H1 (cell line): ENCODE measurements around the gene FUBP3. TPM values are rescaled to one million over a fixed set of nuclear protein-coding genes. Genes with fewer than 3 reads are reported as not detected.
A peak's percentile ranks its signal among the peaks of the same experiment; 100 is the strongest.

Source experiments
- CTCF ChIA-PET: fragments of 300-600 bp; sonication (Branson Sonifier 250); formaldehyde crosslinking; loops from one replicate; lab custom pipeline; 2021; ENCODE audit not compliant: partially characterized antibody; lab: Charles Lee
- POLR2A ChIA-PET: fragments of 300-600 bp; sonication (Branson Sonifier 250); formaldehyde crosslinking; loops from one replicate; lab custom pipeline; 2021; ENCODE audit warnings: inconsistent platforms; ENCODE audit not compliant: partially characterized antibody; lab: Charles Lee
- DNase-seq, 2 experiments: peaks; one replicate each; pipeline versions ENCODE4 v3.0.0 to v3.0.0-alpha.2; 2010 to 2022; ENCODE audit warnings: low spot score in 2 of 2, low read depth in 1 of 2, mixed read lengths in 1 of 2
- FAIRE-seq: peaks from 2 replicates; lab custom pipeline; 2011; peaks lifted over from hg19 to GRCh38; lab: Jason Lieb, UNC
- H2AFZ ChIP-seq: 2 replicates; pipeline ENCODE4 v1.8.1; 2012; ENCODE audit warnings: low read length, inconsistent platforms
- H2AK5ac ChIP-seq: 2 replicates; pipeline ENCODE4 v1.6.1; 2013; ENCODE audit warnings: low read depth, low read length
- H2BK120ac ChIP-seq: replicated peaks from 2 replicates; pipeline ENCODE3; 2013; ENCODE audit warnings: low read depth, low read length, inconsistent platforms
- H2BK12ac ChIP-seq: 2 replicates; pipeline ENCODE4 v1.6.1; 2013; ENCODE audit warnings: low read depth, low read length
- H2BK15ac ChIP-seq: 2 replicates; pipeline ENCODE4 v1.6.1; 2013; ENCODE audit warnings: low read length
- H2BK20ac ChIP-seq: 2 replicates; pipeline ENCODE4 v1.6.1; 2013; ENCODE audit warnings: low read length
- H2BK5ac ChIP-seq: 2 replicates; pipeline ENCODE4 v1.6.1; 2013; ENCODE audit warnings: low read depth, low read length
- H3K14ac ChIP-seq: 2 replicates; pipeline ENCODE4 v1.6.1; 2013; ENCODE audit warnings: inconsistent platforms; ENCODE audit not compliant: insufficient read length
- H3K18ac ChIP-seq: 2 replicates; pipeline ENCODE4 v1.6.1; 2013; ENCODE audit warnings: low read length; ENCODE audit errors: extremely low read depth
- H3K23ac ChIP-seq: 2 replicates; pipeline ENCODE4 v1.6.1; 2013; ENCODE audit warnings: inconsistent platforms; ENCODE audit not compliant: insufficient read length
- H3K23me2 ChIP-seq: 2 replicates; pipeline ENCODE4 v1.6.1; 2013; ENCODE audit warnings: low read depth, low read length
- H3K27ac ChIP-seq: 2 replicates; pipeline ENCODE4 v1.6.1; 2011; ENCODE audit warnings: low read depth, low read length, inconsistent platforms
- H3K27me3 ChIP-seq, 4 experiments: replicated peaks in 1 of 4; 1 replicate in 1 of 4; 2 replicates in 3 of 4; pipeline versions ENCODE4 v1.6.1 to v1.8.1; 2011 to 2013; ENCODE audit warnings: low read length in 3 of 4, mild to moderate bottlenecking in 3 of 4, inconsistent platforms in 2 of 4, mixed read lengths in 2 of 4, moderate library complexity in 1 of 4; ENCODE audit not compliant: control insufficient read depth in 3 of 4, insufficient read depth in 3 of 4; ENCODE audit errors: extremely low read depth in 1 of 4
- H3K36me3 ChIP-seq, 4 experiments: 2 replicates each; pipeline versions ENCODE4 v1.6.1 to v1.8.1; 2011 to 2013; ENCODE audit warnings: mild to moderate bottlenecking in 4 of 4, low read length in 3 of 4, moderate library complexity in 2 of 4, control low read depth in 1 of 4, inconsistent platforms in 1 of 4; ENCODE audit not compliant: insufficient read depth in 4 of 4, control insufficient read depth in 2 of 4
- H3K4ac ChIP-seq: replicated peaks from 2 replicates; pipeline ENCODE3; 2013; ENCODE audit warnings: low read length, low read depth, mixed read lengths, inconsistent platforms; ENCODE audit not compliant: insufficient read length
- H3K4me1 ChIP-seq, 4 experiments: replicated peaks in 1 of 4; 1 replicate in 1 of 4; 2 replicates in 3 of 4; pipeline versions ENCODE4 v1.6.1 to v1.8.1; 2011 to 2013; ENCODE audit warnings: low read length in 3 of 4, inconsistent platforms in 2 of 4, mixed read lengths in 1 of 4; ENCODE audit not compliant: insufficient read depth in 4 of 4, control insufficient read depth in 3 of 4
- H3K4me2 ChIP-seq, 2 experiments: 2 replicates each; pipeline versions ENCODE4 v1.6.1 to v1.8.1; 2011 to 2013; ENCODE audit warnings: low read depth in 2 of 2, low read length in 2 of 2, control low read depth in 1 of 2, inconsistent platforms in 1 of 2, mild to moderate bottlenecking in 1 of 2; ENCODE audit not compliant: insufficient read depth in 1 of 2
- H3K4me3 ChIP-seq, 4 experiments: fragments of 200-600, 300-600 bp in 1 of 4; sonication (generic), shearing (Covaris generic), sonication (Bioruptor Twin) in 1 of 4; 2 replicates each; pipeline versions ENCODE4 v1.5.1 to v1.8.1; 2011 to 2016; ENCODE audit warnings: low read length in 4 of 4, low read depth in 3 of 4, control low read depth in 2 of 4, inconsistent platforms in 2 of 4, mild to moderate bottlenecking in 2 of 4, mixed read lengths in 1 of 4, moderate library complexity in 1 of 4; ENCODE audit not compliant: insufficient read depth in 2 of 4; ENCODE audit errors: extremely low read depth in 1 of 4
- H3K56ac ChIP-seq: replicated peaks from 2 replicates; pipeline ENCODE3; 2013; ENCODE audit warnings: low read depth, mild to moderate bottlenecking, mixed read lengths, low read length, inconsistent platforms; ENCODE audit not compliant: insufficient read length
- H3K79me1 ChIP-seq: 2 replicates; pipeline ENCODE4 v1.6.1; 2013; ENCODE audit warnings: low read depth, low read length, control low read depth
- H3K79me2 ChIP-seq, 2 experiments: 2 replicates each; pipeline versions ENCODE4 v1.6.1 to v1.8.1; 2012 to 2013; ENCODE audit warnings: low read length in 2 of 2, mild to moderate bottlenecking in 2 of 2, inconsistent platforms in 1 of 2; ENCODE audit not compliant: insufficient read depth in 2 of 2, control insufficient read depth in 1 of 2
- H3K9ac ChIP-seq, 4 experiments: replicated peaks in 1 of 4; 1 replicate in 1 of 4; 2 replicates in 3 of 4; pipeline versions ENCODE4 v1.6.1 to v1.8.1; 2011 to 2013; ENCODE audit warnings: low read depth in 3 of 4, low read length in 3 of 4, control low read depth in 2 of 4, mild to moderate bottlenecking in 2 of 4, moderate library complexity in 2 of 4, inconsistent platforms in 1 of 4; ENCODE audit errors: extremely low read depth in 1 of 4
- H3K9me3 ChIP-seq, 2 experiments: 2 replicates each; pipeline versions ENCODE4 v1.6.1 to v1.8.1; 2012 to 2013; ENCODE audit warnings: mild to moderate bottlenecking in 2 of 2, moderate library complexity in 2 of 2, control low read depth in 1 of 2, inconsistent platforms in 1 of 2, low read depth in 1 of 2, low read length in 1 of 2, mixed read lengths in 1 of 2; ENCODE audit not compliant: insufficient read depth in 2 of 2
- H4K20me1 ChIP-seq, 2 experiments: replicated peaks in 1 of 2; 2 replicates each; pipeline versions ENCODE3 to v1.8.1; 2011 to 2013; ENCODE audit warnings: inconsistent platforms in 2 of 2, low read length in 2 of 2, mild to moderate bottlenecking in 1 of 2; ENCODE audit not compliant: insufficient read depth in 2 of 2, control insufficient read depth in 1 of 2
- H4K5ac ChIP-seq: 2 replicates; pipeline ENCODE4 v1.6.1; 2013; ENCODE audit warnings: low read length, low read depth, mixed read lengths, inconsistent platforms; ENCODE audit not compliant: insufficient read length
- H4K8ac ChIP-seq: 2 replicates; pipeline ENCODE4 v1.8.0; 2013; ENCODE audit warnings: mild to moderate bottlenecking, moderate library complexity, low read length, inconsistent platforms; ENCODE audit not compliant: insufficient read depth; ENCODE audit errors: extremely low read depth
- H4K91ac ChIP-seq: replicated peaks from 2 replicates; pipeline ENCODE3; 2013; ENCODE audit warnings: low read length, mixed read lengths, inconsistent platforms; ENCODE audit not compliant: insufficient read length
- BRCA1 ChIP-seq: IDR thresholded peaks from 2 replicates; pipeline ENCODE4 v1.6.1; 2012; ENCODE audit warnings: low read depth, low read length, improper control_type of control experiment
- CBX5 ChIP-seq: fragments of 300-800, 300-1000 bp; sonication (generic); IDR thresholded peaks from 2 replicates; pipeline ENCODE4 v1.7.1; 2016; ENCODE audit warnings: antibody characterized with exemption, low read length, low read depth
- CBX8 ChIP-seq: fragments of 300-800, 300-1000 bp; sonication (generic); IDR thresholded peaks from 2 replicates; pipeline ENCODE4 v1.7.1; 2016; ENCODE audit warnings: low read depth, low read length, borderline replicate concordance
- EZH2 ChIP-seq: fragments of 200-600 bp; sonication (generic); IDR thresholded peaks from 2 replicates; pipeline ENCODE4 v1.7.1; 2012; ENCODE audit warnings: low read depth, mild to moderate bottlenecking, moderate library complexity, low read length, inconsistent platforms; ENCODE audit not compliant: severe bottlenecking
- KDM4A ChIP-seq: IDR thresholded peaks from one replicate; pipeline ENCODE4 v1.7.1; 2012; ENCODE audit warnings: low read depth, mild to moderate bottlenecking, moderate library complexity, low read length, inconsistent platforms; ENCODE audit not compliant: severe bottlenecking
- MAFK ChIP-seq: IDR thresholded peaks from 2 replicates; pipeline ENCODE4 v1.6.1; 2012; ENCODE audit warnings: low read depth, mild to moderate bottlenecking, improper control_type of control experiment, low read length
- MAX ChIP-seq: IDR thresholded peaks from 2 replicates; pipeline ENCODE4 v1.6.1; 2012; ENCODE audit warnings: inconsistent platforms
- POLR2A ChIP-seq, 2 experiments: IDR thresholded peaks; 1 replicate in 1 of 2; 2 replicates in 1 of 2; pipeline ENCODE4 v1.6.1; 2011; ENCODE audit warnings: low read depth in 2 of 2, low read length in 2 of 2, mild to moderate bottlenecking in 2 of 2; ENCODE audit errors: control extremely low read depth in 1 of 2
- RFX5 ChIP-seq: IDR thresholded peaks from 2 replicates; pipeline ENCODE4 v1.6.1; 2011; ENCODE audit warnings: low read depth, low read length, improper control_type of control experiment, borderline replicate concordance
- SAP30 ChIP-seq: fragments of 300-600 bp; sonication (generic); IDR thresholded peaks from 2 replicates; pipeline ENCODE4 v1.7.1; 2012; ENCODE audit warnings: low read length, moderate library complexity, mild to moderate bottlenecking, inconsistent platforms; ENCODE audit not compliant: insufficient read depth, insufficient replicate concordance
- SRF ChIP-seq: IDR thresholded peaks from 2 replicates; pipeline ENCODE4 v1.6.1; 2011; ENCODE audit warnings: mild to moderate bottlenecking, low read depth, low read length, moderate library complexity
- TBP ChIP-seq: IDR thresholded peaks from 2 replicates; pipeline ENCODE4 v1.6.1; 2011; ENCODE audit warnings: low read depth, low read length, improper control_type of control experiment
- TEAD4 ChIP-seq: IDR thresholded peaks from 2 replicates; pipeline ENCODE4 v1.6.1; 2012; ENCODE audit warnings: low read depth, low read length, inconsistent platforms, mixed read lengths
- ZNF274 ChIP-seq: IDR thresholded peaks from 2 replicates; pipeline ENCODE4 v1.7.0; 2012; ENCODE audit warnings: low read length, borderline replicate concordance; ENCODE audit errors: extremely low read depth
- WGBS, 2 experiments: shearing (Covaris generic) in 1 of 2; methylation state at CpG; one replicate each; pipeline versions ENCODE4 v1.1.6 to v1.1.7; 2013 to 2015; ENCODE audit warnings: low lambda C conversion rate in 2 of 2, mixed read lengths in 2 of 2, inconsistent platforms in 1 of 2, low coverage in 1 of 2, missing lambda C conversion rate in 1 of 2; ENCODE audit not compliant: insufficient replicate concordance in 2 of 2, insufficient coverage in 1 of 2, insufficient read length in 1 of 2; ENCODE audit errors: extremely low coverage in 1 of 2, missing lambda C conversion rate in 1 of 2; 5-methylcytosine and 5-hydroxymethylcytosine counted together
- polyA plus RNA-seq, 7 experiments: library from polyadenylated mRNA; depleted of rRNA in 3 of 7; stranded (reverse) in 5 of 7; unstranded in 2 of 7; fragments of >200 nt in 5 of 7; fragments of 200-250 nt in 2 of 7; gene quantifications; 1 replicate in 5 of 7; 2 replicates in 1 of 7; 4 replicates in 1 of 7; pipeline versions ENCODE4 v1.2.1 to v1.2.3, GENCODE V29; 2011 to 2013; ENCODE audit warnings: missing spikeins in 2 of 7, mixed read lengths in 2 of 7
- total RNA-seq: library from RNA; stranded (reverse); fragmentation: NEBNext Ultra II Directional; extraction: Animal tissue kit (Norgen Biotek cat#: 25700); gene quantifications from 2 replicates; pipeline ENCODE4 v1.2.1, GENCODE V29; 2021

FUBP3 gene
- total and polyA plus RNA-seq, 2 of the 8 experiments (the other 6 are each of a cell fraction or from before 2014, with no cell fraction given), result 23.7 to 76.4 TPM

- no peaks in the 10 kb centered on the region for H3K23me2 ChIP-seq
- H3K4ac ChIP-seq, result no peak overlapping the region
- no peaks in the 10 kb centered on the region for H3K36me3 ChIP-seq
- no peak overlapping the region for H3K4me2 ChIP-seq
- 76% methylated on average over 6 of the region's 6 CpGs; no CpG with 5 or more reads in 1 of the 2 experiments for WGBS, 2 experiments
- H2BK120ac ChIP-seq, result no peak overlapping the region
- H4K20me1 ChIP-seq, result no peaks in the 10 kb centered on the region
- DNase-seq, result no peak
- ChIA-PET POLR2A (interaction anchor here (1.1 to 2.2 kb wide), 3 partner anchors 9 to 24 kb away, joined by 3 to 4 read pairs (median 3); partner anchors contain the start of gene FUBP3), CTCF (interaction anchor here (1.0 to 2.1 kb wide), 2 partner anchors 38 to 90 kb away, joined by 3 to 5 read pairs; no protein-coding TSS in a partner anchor)
- no peak for FAIRE-seq
- no peak overlapping the region for H3K14ac ChIP-seq
- no peaks in the 10 kb centered on the region for H3K4me1 ChIP-seq
- H3K9ac ChIP-seq, result no peak overlapping the region; a peak in 1 of 7 replicates
- H4K8ac ChIP-seq, result no peak overlapping the region
- no peak overlapping the region for H2BK15ac ChIP-seq
- no peak overlapping the region for H4K5ac ChIP-seq
- H3K4me3 ChIP-seq, result no peak overlapping the region
- H2AK5ac ChIP-seq, result no peak overlapping the region
- H2BK20ac ChIP-seq, result no peak overlapping the region
- no peak overlapping the region for H2BK12ac ChIP-seq
- H3K27ac ChIP-seq, result no peak overlapping the region
- H3K9me3 ChIP-seq, result no peaks in the 10 kb centered on the region
- H2BK5ac ChIP-seq, result no peak overlapping the region
- no peak overlapping the region for H3K18ac ChIP-seq
- no peaks in the 10 kb centered on the region for H3K79me1 ChIP-seq
- no peak overlapping the region for H3K23ac ChIP-seq
- no peaks in the 10 kb centered on the region for H3K27me3 ChIP-seq
- peak overlapping the region; percentile 26; the same call in 1 of the 2 replicates for H2AFZ ChIP-seq
- H3K56ac ChIP-seq, result no peak overlapping the region
- no peak overlapping the region for H4K91ac ChIP-seq
- H3K79me2 ChIP-seq, result no peaks in the 10 kb centered on the region
- TF ChIP-seq POLR2A (IDR thresholded peaks at IDR 0.05; ENCODE audit: control extremely low read depth in 1 of 2, low read depth in 2 of 2, low read length in 2 of 2) (no peak), ZNF274 (no peak), TEAD4 (no peak), KDM4A (no peak), CBX5 (no peak), TBP (no peak), BRCA1 (no peak), CBX8 (no peak), SRF (no peak), MAX (no peak), SAP30 (no peak), EZH2 (no peak), MAFK (no peak), RFX5 (no peak)
These were observed 23.4 kb upstream of the FUBP3 start for GRCh38 chr9:130555968-130556367.
